ENCODE data around the gene ACAD9.

GRCh38 chr3:128923576-128923975 lies 44.2 kb downstream of the ACAD9 start:
- TF ChIP-seq POLR2AphosphoS5 (IDR thresholded peaks at IDR 0.05; ENCODE audit: borderline replicate concordance, low read depth, low read length), result no peak; the same call in 1 of the 2 replicates
- no peak for TF ChIP-seq EZH2 (IDR thresholded peaks at IDR 0.05)

Data from SK-N-MC (cell line).